Osteocyte (in vitro differentiated cells): Measurements from ENCODE around the gene KCNQ2. TPM values are rescaled to one million over a fixed set of nuclear protein-coding genes. Genes with fewer than 3 reads are reported as not detected.

Experiments used
- DNase-seq: peaks from one replicate; pipeline ENCODE4 v3.0.0; 2021; ENCODE audit warnings: mixed read lengths; ENCODE audit not compliant: unreplicated experiment; ENCODE audit errors: extremely low spot score
- H3K27ac Mint-ChIP-seq: one replicate; pipeline ENCODE4 v1.8.0; 2021; ENCODE audit warnings: mild to moderate bottlenecking, mixed read lengths; ENCODE audit not compliant: unreplicated experiment
- H3K27me3 Mint-ChIP-seq: one replicate; pipeline ENCODE4 v1.8.0; 2021; ENCODE audit warnings: mixed read lengths; ENCODE audit not compliant: unreplicated experiment
- H3K36me3 Mint-ChIP-seq: one replicate; pipeline ENCODE4 v1.8.0; 2021; ENCODE audit warnings: mixed read lengths; ENCODE audit not compliant: unreplicated experiment
- H3K4me1 Mint-ChIP-seq: one replicate; pipeline ENCODE4 v1.8.0; 2021; ENCODE audit warnings: mixed read lengths; ENCODE audit not compliant: unreplicated experiment
- H3K4me3 Mint-ChIP-seq: one replicate; pipeline ENCODE4 v1.8.0; 2021; ENCODE audit warnings: mild to moderate bottlenecking, moderate library complexity, mixed read lengths; ENCODE audit not compliant: unreplicated experiment
- H3K9me3 Mint-ChIP-seq: one replicate; pipeline ENCODE4 v1.8.0; 2021; ENCODE audit warnings: mixed read lengths; ENCODE audit not compliant: unreplicated experiment
- total RNA-seq: library from RNA; stranded (reverse); gene quantifications from 2 replicates; pipeline ENCODE4 v1.2.1, GENCODE V29; 2021
- TF ChIP-seq, protein P1 (sequence below): fragments of 200-600 bp; sonication (generic); IDR thresholded peaks from 2 replicates; pipeline ENCODE4 v1.5.0; 2021; ENCODE audit warnings: antibody characterized with exemption, mild to moderate bottlenecking, moderate library complexity

Gene KCNQ2
- total RNA-seq, 1 donor from 2014 or later = not detected

GRCh38 chr20:63513207-63513606 lies 40.8 kb upstream of the KCNQ2 start:
- no peaks in the 10 kb centered on the region for H3K9me3 Mint-ChIP-seq
- H3K27me3 Mint-ChIP-seq = peaks cover 37% of the 10 kb centered on the region
- H3K4me1 Mint-ChIP-seq = no peaks in the 10 kb centered on the region
- H3K36me3 Mint-ChIP-seq = no peaks in the 10 kb centered on the region
- H3K4me3 Mint-ChIP-seq = no peak overlapping the region
- no peak for DNase-seq
- TF ChIP-seq, protein P1, sequence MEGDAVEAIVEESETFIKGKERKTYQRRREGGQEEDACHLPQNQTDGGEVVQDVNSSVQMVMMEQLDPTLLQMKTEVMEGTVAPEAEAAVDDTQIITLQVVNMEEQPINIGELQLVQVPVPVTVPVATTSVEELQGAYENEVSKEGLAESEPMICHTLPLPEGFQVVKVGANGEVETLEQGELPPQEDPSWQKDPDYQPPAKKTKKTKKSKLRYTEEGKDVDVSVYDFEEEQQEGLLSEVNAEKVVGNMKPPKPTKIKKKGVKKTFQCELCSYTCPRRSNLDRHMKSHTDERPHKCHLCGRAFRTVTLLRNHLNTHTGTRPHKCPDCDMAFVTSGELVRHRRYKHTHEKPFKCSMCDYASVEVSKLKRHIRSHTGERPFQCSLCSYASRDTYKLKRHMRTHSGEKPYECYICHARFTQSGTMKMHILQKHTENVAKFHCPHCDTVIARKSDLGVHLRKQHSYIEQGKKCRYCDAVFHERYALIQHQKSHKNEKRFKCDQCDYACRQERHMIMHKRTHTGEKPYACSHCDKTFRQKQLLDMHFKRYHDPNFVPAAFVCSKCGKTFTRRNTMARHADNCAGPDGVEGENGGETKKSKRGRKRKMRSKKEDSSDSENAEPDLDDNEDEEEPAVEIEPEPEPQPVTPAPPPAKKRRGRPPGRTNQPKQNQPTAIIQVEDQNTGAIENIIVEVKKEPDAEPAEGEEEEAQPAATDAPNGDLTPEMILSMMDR = no peak
- H3K27ac Mint-ChIP-seq = no peak overlapping the region

GRCh38 chr20:63509088-63509564 lies 36.7 kb upstream of the KCNQ2 start:
- H3K27me3 Mint-ChIP-seq = peaks cover 49% of the 10 kb centered on the region
- TF ChIP-seq, protein P1 = no peak
- H3K36me3 Mint-ChIP-seq = no peaks in the 10 kb centered on the region
- H3K27ac Mint-ChIP-seq = no peak overlapping the region
- H3K4me1 Mint-ChIP-seq = no peaks in the 10 kb centered on the region
- H3K4me3 Mint-ChIP-seq = no peak overlapping the region
- H3K9me3 Mint-ChIP-seq = peaks cover 5% of the 10 kb centered on the region
- DNase-seq = no peak

DNA sequence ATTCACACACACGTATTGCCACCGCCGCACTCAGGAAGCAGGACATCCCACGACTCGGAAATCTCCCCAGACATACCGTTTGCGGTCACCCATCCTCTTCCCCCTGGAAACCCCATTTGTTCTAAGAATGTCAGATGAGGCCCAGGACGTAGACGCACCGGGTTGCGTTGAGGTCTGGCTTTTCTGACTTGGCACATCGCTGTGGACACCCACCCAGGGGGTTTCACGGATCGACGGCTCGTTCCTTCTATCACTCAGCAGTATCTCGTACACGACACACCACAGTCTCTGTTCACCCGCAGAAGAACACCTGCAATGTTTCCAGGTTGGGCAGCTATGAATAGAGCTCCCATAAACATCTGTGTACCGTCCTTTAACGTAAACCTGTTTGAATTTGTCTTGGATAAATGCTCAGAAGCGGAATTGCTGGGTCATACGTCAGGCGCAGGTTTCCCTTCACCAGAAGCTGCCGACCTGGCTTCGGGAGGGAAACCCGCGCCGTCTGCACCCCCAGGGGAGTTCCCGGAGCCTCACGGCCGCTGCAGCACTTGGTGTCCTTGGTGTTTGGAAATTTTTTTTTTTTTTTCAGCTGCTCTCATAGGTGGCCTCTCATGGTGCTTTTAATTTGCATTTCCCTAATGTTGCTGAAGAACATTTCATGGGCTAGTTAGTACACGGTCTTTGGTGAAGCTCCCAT lies 35.8 kb upstream of the KCNQ2 start:
- no peaks in the 10 kb centered on the region for H3K36me3 Mint-ChIP-seq
- no peaks in the 10 kb centered on the region for H3K4me1 Mint-ChIP-seq
- H3K9me3 Mint-ChIP-seq = peaks cover 5% of the 10 kb centered on the region
- TF ChIP-seq, protein P1 = no peak
- no peak overlapping the region for H3K4me3 Mint-ChIP-seq
- H3K27ac Mint-ChIP-seq = no peak overlapping the region
- H3K27me3 Mint-ChIP-seq = peaks cover 48% of the 10 kb centered on the region
- no peak for DNase-seq

GRCh38 chr20:63507083-63507743 lies 34.8 kb upstream of the KCNQ2 start:
- no peak for DNase-seq
- peaks cover 43% of the 10 kb centered on the region for H3K27me3 Mint-ChIP-seq
- H3K9me3 Mint-ChIP-seq = peaks cover 5% of the 10 kb centered on the region
- no peaks in the 10 kb centered on the region for H3K36me3 Mint-ChIP-seq
- no peaks in the 10 kb centered on the region for H3K4me1 Mint-ChIP-seq
- no peak overlapping the region for H3K4me3 Mint-ChIP-seq
- no peak overlapping the region for H3K27ac Mint-ChIP-seq
- TF ChIP-seq, protein P1 = no peak

GRCh38 chr20:63505723-63506122 lies 33.3 kb upstream of the KCNQ2 start:
- Mint-ChIP-seq H3K4me1 (no peaks in the 10 kb centered on the region), H3K36me3 (no peaks in the 10 kb centered on the region), H3K4me3 (no peak overlapping the region), H3K9me3 (peaks cover 5% of the 10 kb centered on the region), H3K27me3 (peaks cover 38% of the 10 kb centered on the region), H3K27ac (no peak overlapping the region)
- DNase-seq = no peak
- TF ChIP-seq, protein P1 = no peak
